ENCODE data around the gene GZMA. TPM values are rescaled to one million over a fixed set of nuclear protein-coding genes. Genes with fewer than 3 reads are reported as not detected.

GZMA gene
- total RNA-seq, 1 donor from 2014 or later: not detected

GRCh38 chr5:55064523-55064922 lies 37.9 kb upstream of the GZMA start:
- Histone ChIP-seq H3K36me3 (no peaks in the 10 kb centered on the region), H3K9me3 (no peaks in the 10 kb centered on the region), H3K27ac (no peak overlapping the region), H3K4me3 (no peak overlapping the region), H3K4me1 (no peaks in the 10 kb centered on the region), H3K27me3 (no peaks in the 10 kb centered on the region)
- intact Hi-C loops (cut with DNase I): no loop called here
- no peak for DNase-seq (ENCODE audit: low spot score in 2 of 2)
- no peak for TF ChIP-seq CTCF (IDR thresholded peaks at IDR 0.05)

- H3K27ac ChIP-seq: no peak overlapping the region
- no peak for DNase-seq (ENCODE audit: low spot score in 2 of 2)
- no peaks in the 10 kb centered on the region for H3K27me3 ChIP-seq
- no peaks in the 10 kb centered on the region for H3K36me3 ChIP-seq
- TF ChIP-seq CTCF (IDR thresholded peaks at IDR 0.05): no peak
- H3K4me1 ChIP-seq: no peaks in the 10 kb centered on the region
- intact Hi-C loops (cut with DNase I): no loop called here
- no peak overlapping the region for H3K4me3 ChIP-seq
- H3K9me3 ChIP-seq: no peaks in the 10 kb centered on the region
Observed at GRCh38 chr5:55066277-55066676, 36.2 kb upstream of the GZMA start.

- Histone ChIP-seq H3K4me1 (no peaks in the 10 kb centered on the region), H3K9me3 (no peaks in the 10 kb centered on the region), H3K36me3 (no peaks in the 10 kb centered on the region), H3K27ac (no peak overlapping the region), H3K27me3 (no peaks in the 10 kb centered on the region), H3K4me3 (no peak overlapping the region)
- intact Hi-C loops (cut with DNase I): no loop called here
- DNase-seq (ENCODE audit: low spot score in 2 of 2): no peak
- no peak for TF ChIP-seq CTCF (IDR thresholded peaks at IDR 0.05)
Observed at GRCh38 chr5:55070968-55071367, 31.5 kb upstream of the GZMA start.

- H3K36me3 ChIP-seq: no peaks in the 10 kb centered on the region
- H3K9me3 ChIP-seq: no peaks in the 10 kb centered on the region
- H3K4me1 ChIP-seq: no peaks in the 10 kb centered on the region
- no peak overlapping the region for H3K4me3 ChIP-seq
- TF ChIP-seq CTCF (IDR thresholded peaks at IDR 0.05): no peak
- intact Hi-C loops (cut with DNase I): no loop called here
- H3K27ac ChIP-seq: no peak overlapping the region
- H3K27me3 ChIP-seq: no peaks in the 10 kb centered on the region
- DNase-seq (ENCODE audit: low spot score in 2 of 2): no peak
Observed at GRCh38 chr5:55071413-55071812, 31.0 kb upstream of the GZMA start.

- Histone ChIP-seq H3K27me3 (no peaks in the 10 kb centered on the region), H3K27ac (no peak overlapping the region), H3K36me3 (no peaks in the 10 kb centered on the region), H3K4me3 (no peak overlapping the region), H3K4me1 (no peaks in the 10 kb centered on the region), H3K9me3 (no peaks in the 10 kb centered on the region)
- intact Hi-C loops (cut with DNase I): no loop called here
- no peak for DNase-seq (ENCODE audit: low spot score in 2 of 2)
- no peak for TF ChIP-seq CTCF (IDR thresholded peaks at IDR 0.05)
Observed at GRCh38 chr5:55072666-55073065, 29.8 kb upstream of the GZMA start.

GRCh38 chr5:55073211-55073610 lies 29.2 kb upstream of the GZMA start:
- no peak for DNase-seq (ENCODE audit: low spot score in 2 of 2)
- intact Hi-C loops (cut with DNase I): no loop called here
- no peak for TF ChIP-seq CTCF (IDR thresholded peaks at IDR 0.05)
- Histone ChIP-seq H3K27me3 (no peaks in the 10 kb centered on the region), H3K27ac (no peak overlapping the region), H3K9me3 (no peaks in the 10 kb centered on the region), H3K4me1 (no peaks in the 10 kb centered on the region), H3K36me3 (no peaks in the 10 kb centered on the region), H3K4me3 (no peak overlapping the region)

Data from ascending aorta (tissue), 2 donors.